H9 (cell line): ENCODE data around the gene SLC52A3. TPM values are rescaled to one million over a fixed set of nuclear protein-coding genes. Genes with fewer than 3 reads are reported as not detected.

Experiments used
- DNase-seq: peaks from one replicate; pipeline ENCODE4 v3.0.0-alpha.2; 2017
- H2AFZ ChIP-seq: one replicate; pipeline ENCODE4 v1.6.1; 2013; ENCODE audit warnings: mild to moderate bottlenecking, low read length, control low read depth, moderate library complexity
- H2AK5ac ChIP-seq: 2 replicates; pipeline ENCODE4 v1.6.1; 2013; ENCODE audit warnings: low read length, control low read depth, mixed read lengths; ENCODE audit not compliant: insufficient read length
- H2BK120ac ChIP-seq: one replicate; pipeline ENCODE4 v1.6.1; 2013; ENCODE audit warnings: low read depth, mild to moderate bottlenecking, low read length, control low read depth, inconsistent platforms; ENCODE audit not compliant: poor library complexity, severe bottlenecking
- H2BK12ac ChIP-seq: 2 replicates; pipeline ENCODE4 v1.6.1; 2013; ENCODE audit warnings: low read length, control low read depth, mixed read lengths, low read depth; ENCODE audit not compliant: insufficient read length
- H2BK15ac ChIP-seq: 2 replicates; pipeline ENCODE4 v1.6.1; 2013; ENCODE audit warnings: low read depth, low read length, control low read depth
- H2BK20ac ChIP-seq: one replicate; pipeline ENCODE4 v1.6.1; 2013; ENCODE audit warnings: low read depth, mild to moderate bottlenecking, low read length, control low read depth, inconsistent platforms; ENCODE audit not compliant: poor library complexity, severe bottlenecking
- H2BK5ac ChIP-seq: 2 replicates; pipeline ENCODE4 v1.6.1; 2013; ENCODE audit warnings: low read length, control low read depth, mixed read lengths; ENCODE audit not compliant: insufficient read length
- H3K14ac ChIP-seq: 2 replicates; pipeline ENCODE4 v1.6.1; 2013; ENCODE audit warnings: low read length, control low read depth; ENCODE audit not compliant: insufficient read depth
- H3K18ac ChIP-seq: 2 replicates; pipeline ENCODE4 v1.6.1; 2013; ENCODE audit warnings: low read depth, mild to moderate bottlenecking, mixed read lengths, low read length, control low read depth; ENCODE audit not compliant: insufficient read length
- H3K23ac ChIP-seq: 2 replicates; pipeline ENCODE4 v1.6.1; 2013; ENCODE audit warnings: low read length, control low read depth, mixed read lengths, low read depth; ENCODE audit not compliant: insufficient read length
- H3K23me2 ChIP-seq: 2 replicates; pipeline ENCODE4 v1.6.1; 2013; ENCODE audit warnings: low read depth, mild to moderate bottlenecking, mixed read lengths, low read length, control low read depth; ENCODE audit not compliant: insufficient read length, poor library complexity, severe bottlenecking
- H3K27ac ChIP-seq: 2 replicates; pipeline ENCODE4 v1.5.1; 2013; ENCODE audit warnings: low read length, control low read depth, mixed read lengths, low read depth; ENCODE audit not compliant: insufficient read length
- H3K27me3 ChIP-seq: 2 replicates; pipeline ENCODE4 v1.6.1; 2013; ENCODE audit warnings: low read length, control low read depth, inconsistent platforms; ENCODE audit not compliant: insufficient read depth
- H3K4ac ChIP-seq: 2 replicates; pipeline ENCODE4 v1.6.1; 2013; ENCODE audit warnings: low read depth, mild to moderate bottlenecking, control low read depth, inconsistent platforms, low read length, moderate library complexity
- H3K4me1 ChIP-seq: 2 replicates; pipeline ENCODE4 v1.6.1; 2013; ENCODE audit warnings: low read length, control low read depth, inconsistent platforms; ENCODE audit not compliant: insufficient read depth
- H3K4me2 ChIP-seq: 2 replicates; pipeline ENCODE4 v1.6.1; 2013; ENCODE audit warnings: low read length, control low read depth, mixed read lengths; ENCODE audit not compliant: insufficient read length, insufficient read depth
- H3K56ac ChIP-seq: 2 replicates; pipeline ENCODE4 v1.6.1; 2013; ENCODE audit warnings: low read depth, mild to moderate bottlenecking, mixed read lengths, low read length, control low read depth; ENCODE audit not compliant: insufficient read length
- H3K79me1 ChIP-seq: 2 replicates; pipeline ENCODE4 v1.6.1; 2013; ENCODE audit warnings: low read depth, mild to moderate bottlenecking, moderate library complexity, low read length, control low read depth, inconsistent platforms; ENCODE audit not compliant: insufficient read depth, poor library complexity, severe bottlenecking
- H3K79me2 ChIP-seq: 2 replicates; pipeline ENCODE4 v1.6.1; 2013; ENCODE audit warnings: low read length, control low read depth, inconsistent platforms; ENCODE audit not compliant: insufficient read depth
- H3K9ac ChIP-seq: 2 replicates; pipeline ENCODE4 v1.6.1; 2013; ENCODE audit warnings: low read length, control low read depth, mixed read lengths; ENCODE audit not compliant: insufficient read length; ENCODE audit errors: extremely low read depth
- H3K9me3 ChIP-seq: one replicate; pipeline ENCODE4 v1.6.1; 2013; ENCODE audit warnings: low read depth, low read length, inconsistent platforms; ENCODE audit not compliant: control insufficient read depth
- H3T11ph ChIP-seq: one replicate; pipeline ENCODE4 v1.6.1; 2013; ENCODE audit warnings: mild to moderate bottlenecking, low read length, control low read depth, inconsistent platforms
- H4K20me1 ChIP-seq: one replicate; pipeline ENCODE4 v1.6.1; 2013; ENCODE audit not compliant: control insufficient read depth, insufficient read length, insufficient read depth
- H4K5ac ChIP-seq: 2 replicates; pipeline ENCODE4 v1.6.1; 2013; ENCODE audit warnings: low read depth, mild to moderate bottlenecking, mixed read lengths, low read length, control low read depth; ENCODE audit not compliant: insufficient read length
- H4K8ac ChIP-seq: replicated peaks from 2 replicates; pipeline ENCODE4 v1.6.1; 2013; ENCODE audit warnings: low read length, control low read depth, mixed read lengths, low read depth; ENCODE audit not compliant: insufficient read length
- H4K91ac ChIP-seq: 2 replicates; pipeline ENCODE4 v1.6.1; 2013; ENCODE audit warnings: low read depth, mild to moderate bottlenecking, moderate library complexity, mixed read lengths, low read length, control low read depth; ENCODE audit not compliant: insufficient read length
- H3K27ac Mint-ChIP-seq, 3 experiments: 2 replicates in 2 of 3; 3 replicates in 1 of 3; pipeline ENCODE4 v1.8.0; 2020 to 2021; ENCODE audit warnings: mixed read lengths in 3 of 3, mild to moderate bottlenecking in 1 of 3, moderate library complexity in 1 of 3
- H3K27me3 Mint-ChIP-seq: 2 replicates; pipeline ENCODE4 v1.8.0; 2021; ENCODE audit warnings: low read depth, mild to moderate bottlenecking, moderate library complexity, mixed read lengths
- H3K36me3 Mint-ChIP-seq, 3 experiments: 2 replicates in 2 of 3; 3 replicates in 1 of 3; pipeline ENCODE4 v1.8.0; 2020 to 2021; ENCODE audit warnings: low read depth in 3 of 3, mixed read lengths in 3 of 3; ENCODE audit not compliant: insufficient read depth in 1 of 3
- H3K4me1 Mint-ChIP-seq, 2 experiments: 2 replicates each; pipeline ENCODE4 v1.8.0; 2020; ENCODE audit warnings: mixed read lengths in 2 of 2
- H3K4me3 Mint-ChIP-seq, 2 experiments: 2 replicates in 1 of 2; 3 replicates in 1 of 2; pipeline ENCODE4 v1.8.0; 2020 to 2021; ENCODE audit warnings: mild to moderate bottlenecking in 2 of 2, mixed read lengths in 2 of 2, moderate library complexity in 1 of 2
- H3K9me3 Mint-ChIP-seq, 2 experiments: 2 replicates in 1 of 2; 3 replicates in 1 of 2; pipeline ENCODE4 v1.8.0; 2020; ENCODE audit warnings: mild to moderate bottlenecking in 2 of 2, mixed read lengths in 2 of 2, moderate library complexity in 1 of 2
- CTCF ChIP-seq: fragments of 200-600 bp; sonication (generic); conservative IDR thresholded peaks from 3 replicates; pipeline ENCODE4 v1.8.0; 2021; ENCODE audit warnings: antibody characterized with exemption, mild to moderate bottlenecking
- WGBS: extraction: QIAGEN DNeasy Blood & Tissue Kit; methylation state at CpG from one replicate; pipeline ENCODE4 v1.1.7; 2013; ENCODE audit warnings: missing lambda C conversion rate, low lambda C conversion rate, mixed read lengths; ENCODE audit not compliant: insufficient read length; ENCODE audit errors: extremely low coverage; 5-methylcytosine and 5-hydroxymethylcytosine counted together
- total RNA-seq: library from RNA; stranded (reverse); gene quantifications from 2 replicates; pipeline ENCODE4 v1.2.1, GENCODE V29; 2021

Gene SLC52A3
- total RNA-seq, 1 experiment from 2014 or later, result 3.3 TPM

GRCh38 chr20:779771-780170 lies 11.5 kb upstream of the SLC52A3 start:
- Histone ChIP-seq H3K23me2 (no peaks in the 10 kb centered on the region), H3K79me1 (no peaks in the 10 kb centered on the region), H2BK20ac (no peak overlapping the region), H2BK5ac (no peak overlapping the region), H3K27ac (no peak overlapping the region), H3K4ac (no peak overlapping the region), H3T11ph (no peak overlapping the region), H3K14ac (no peak overlapping the region), H3K9me3 (peaks cover 10% of the 10 kb centered on the region), H2AK5ac (no peak overlapping the region), H2BK120ac (no peak overlapping the region), H2BK12ac (no peak overlapping the region), H4K20me1 (no peaks in the 10 kb centered on the region), H3K23ac (no peak overlapping the region), H4K5ac (no peak overlapping the region), H3K56ac (no peak overlapping the region), H2AFZ (no peak overlapping the region), H4K8ac (no peak overlapping the region), H3K18ac (no peak overlapping the region), H3K9ac (no peak overlapping the region), H4K91ac (no peak overlapping the region), H3K79me2 (no peaks in the 10 kb centered on the region), H3K27me3 (no peaks in the 10 kb centered on the region), H3K4me2 (no peak overlapping the region), H3K4me1 (peaks cover 5% of the 10 kb centered on the region; the same call in 1 of the 2 replicates), H2BK15ac (no peak overlapping the region)
- peaks cover 24 to 28% of the 10 kb centered on the region in 2 experiments for H3K4me1 Mint-ChIP-seq
- TF ChIP-seq CTCF, result no peak
- DNase-seq, result no peak
- no peak overlapping the region for H3K4me3 Mint-ChIP-seq
- peaks cover 9% of the 10 kb centered on the region for H3K27me3 Mint-ChIP-seq
- H3K27ac Mint-ChIP-seq, result no peak overlapping the region
- peaks cover 19 to 21% of the 10 kb centered on the region in 2 experiments for H3K9me3 Mint-ChIP-seq
- H3K36me3 Mint-ChIP-seq, result peaks cover 12 to 14% (median 14%) of the 10 kb centered on the region in 3 experiments
- no CpG with 5 or more reads among the region's 3 CpGs for WGBS
